GM18858 (cell line): ENCODE measurements around the gene SAFB2.

Experiments used
- ATAC-seq: cut with Tn5 transposase; IDR thresholded peaks from one replicate; pipeline ENCODE4 v1.9.1; 2021; ENCODE audit not compliant: unreplicated experiment

Gene SAFB2

GRCh38 chr19:5553892-5554291 lies 68.7 kb downstream of the SAFB2 start:
- ATAC-seq = no peak

- no peak for ATAC-seq
Observed at GRCh38 chr19:5547881-5548280, 74.7 kb downstream of the SAFB2 start.

DNA sequence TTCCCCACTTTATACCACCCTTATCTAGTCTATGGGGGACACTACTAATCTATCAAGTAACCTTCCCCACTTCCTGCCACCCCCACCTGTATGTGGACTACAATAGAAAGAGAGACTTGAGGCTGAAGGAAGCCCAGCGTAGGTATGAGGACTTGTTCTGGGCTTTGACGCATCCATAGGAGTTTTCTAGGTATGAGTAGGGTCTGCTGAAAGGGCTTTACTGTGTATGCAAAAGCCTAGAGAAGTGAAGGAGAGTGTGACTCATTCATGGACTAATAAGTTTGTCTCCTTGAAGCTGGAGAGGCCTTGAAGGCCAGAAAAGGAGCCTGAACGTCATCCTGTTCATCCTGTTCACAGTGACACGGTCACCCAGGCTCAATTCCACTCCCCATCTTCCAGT lies 76.6 kb downstream of the SAFB2 start:
- no peak for ATAC-seq

DNA sequence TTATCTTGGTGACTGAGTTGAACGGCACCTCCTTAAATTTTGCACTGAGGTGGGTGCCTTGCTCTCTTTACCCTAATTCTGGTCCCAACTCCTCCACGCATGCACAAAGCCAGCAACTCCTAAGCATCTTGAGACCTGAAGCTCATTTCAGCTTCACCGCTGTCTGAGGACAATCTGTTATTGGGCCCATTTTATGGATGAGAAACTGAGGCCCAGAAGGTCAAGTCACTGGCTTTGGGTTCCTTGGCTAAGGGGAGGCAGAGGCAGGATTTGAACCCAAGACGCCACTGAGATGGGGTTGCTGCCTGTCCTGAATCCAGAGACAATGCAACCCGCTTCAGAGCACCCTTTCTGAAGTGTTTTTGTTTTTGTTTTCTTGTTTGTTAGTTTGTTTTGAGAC lies 77.5 kb downstream of the SAFB2 start:
- no peak for ATAC-seq

GRCh38 chr19:5542665-5543064 lies 79.9 kb downstream of the SAFB2 start:
- no peak for ATAC-seq

DNA sequence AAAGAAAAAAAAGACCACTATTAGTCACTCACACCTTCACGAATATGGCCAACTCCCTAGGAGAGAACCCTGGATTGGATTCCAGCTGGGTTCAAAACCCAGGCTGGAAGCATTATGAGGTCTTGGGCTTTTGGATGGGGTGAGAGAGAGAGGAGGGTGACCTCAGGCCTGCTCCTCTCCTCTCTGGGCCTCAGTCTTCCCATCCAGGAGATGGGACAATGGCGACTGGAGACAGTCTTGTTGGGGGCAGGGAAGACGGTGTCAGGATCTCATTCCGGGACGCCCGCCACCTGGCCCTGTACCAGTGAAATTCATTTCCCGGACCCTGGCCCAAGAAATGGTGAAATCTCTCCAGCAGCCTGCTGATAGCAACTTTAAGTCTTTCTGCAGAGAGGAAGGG lies 81.1 kb downstream of the SAFB2 start:
- no peak for ATAC-seq

GRCh38 chr19:5540208-5540607 lies 82.4 kb downstream of the SAFB2 start:
- no peak for ATAC-seq

DNA sequence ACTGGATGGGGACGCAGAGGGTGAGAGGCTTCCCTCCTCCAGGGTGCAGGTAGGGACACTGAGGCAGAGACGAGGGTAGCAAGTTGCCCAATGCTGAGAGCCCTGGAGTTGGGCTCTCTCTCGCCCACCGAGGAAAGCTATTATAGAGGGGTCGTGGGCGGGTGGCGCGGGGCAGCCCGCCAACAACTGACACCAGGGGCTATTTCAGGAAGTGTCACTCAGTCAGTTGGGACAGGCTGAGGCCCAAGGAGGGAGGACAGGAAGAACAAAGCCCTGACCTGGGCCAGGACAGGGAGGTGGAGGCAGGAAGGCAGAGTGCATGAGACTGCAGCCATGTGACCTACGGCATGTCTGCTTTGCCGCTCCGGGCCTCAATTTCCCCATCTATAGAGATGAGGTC lies 84.7 kb downstream of the SAFB2 start:
- ATAC-seq = no peak
